IMR-90 (cell line): ENCODE measurements around the gene CXXC1.

Experiments used
- BHLHE40 ChIP-seq: fragments of 150-350 bp; IDR thresholded peaks from 2 replicates; pipeline ENCODE4 v1.6.1; 2016; ENCODE audit warnings: mild to moderate bottlenecking, low read depth, low read length
- MAFK ChIP-seq: IDR thresholded peaks from 2 replicates; pipeline ENCODE4 v1.6.1; 2012; ENCODE audit warnings: low read depth, low read length, improper control_type of control experiment
- NFE2L2 ChIP-seq: fragments of 150-350 bp; IDR thresholded peaks from 2 replicates; pipeline ENCODE4 v1.6.1; 2016; ENCODE audit warnings: low read depth, mild to moderate bottlenecking, low read length
- POLR2A ChIP-seq: IDR thresholded peaks from 2 replicates; pipeline ENCODE4 v1.6.1; 2012; ENCODE audit warnings: mild to moderate bottlenecking, low read depth, low read length
- RAD21 ChIP-seq: IDR thresholded peaks from 2 replicates; pipeline ENCODE4 v1.6.1; 2012; ENCODE audit warnings: low read length, improper control_type of control experiment
- RCOR1 ChIP-seq: IDR thresholded peaks from 2 replicates; pipeline ENCODE4 v1.6.1; 2012; ENCODE audit warnings: mild to moderate bottlenecking, low read length, improper control_type of control experiment; ENCODE audit not compliant: insufficient replicate concordance
- RFX5 ChIP-seq: IDR thresholded peaks from 2 replicates; pipeline ENCODE4 v1.8.0; 2012; ENCODE audit warnings: low read depth, mild to moderate bottlenecking, low read length, moderate library complexity
- USF2 ChIP-seq: fragments of 150-350 bp; IDR thresholded peaks from 2 replicates; pipeline ENCODE4 v1.6.1; 2017; ENCODE audit warnings: mild to moderate bottlenecking, antibody characterized with exemption, low read length, low read depth
- TF ChIP-seq, protein P1 (sequence below): conservative IDR thresholded peaks from 2 replicates; pipeline ENCODE4 v1.5.1; 2012; ENCODE audit warnings: mild to moderate bottlenecking, low read depth, low read length, improper control_type of control experiment

- TF ChIP-seq POLR2A: no peak
- TF ChIP-seq, protein P1, sequence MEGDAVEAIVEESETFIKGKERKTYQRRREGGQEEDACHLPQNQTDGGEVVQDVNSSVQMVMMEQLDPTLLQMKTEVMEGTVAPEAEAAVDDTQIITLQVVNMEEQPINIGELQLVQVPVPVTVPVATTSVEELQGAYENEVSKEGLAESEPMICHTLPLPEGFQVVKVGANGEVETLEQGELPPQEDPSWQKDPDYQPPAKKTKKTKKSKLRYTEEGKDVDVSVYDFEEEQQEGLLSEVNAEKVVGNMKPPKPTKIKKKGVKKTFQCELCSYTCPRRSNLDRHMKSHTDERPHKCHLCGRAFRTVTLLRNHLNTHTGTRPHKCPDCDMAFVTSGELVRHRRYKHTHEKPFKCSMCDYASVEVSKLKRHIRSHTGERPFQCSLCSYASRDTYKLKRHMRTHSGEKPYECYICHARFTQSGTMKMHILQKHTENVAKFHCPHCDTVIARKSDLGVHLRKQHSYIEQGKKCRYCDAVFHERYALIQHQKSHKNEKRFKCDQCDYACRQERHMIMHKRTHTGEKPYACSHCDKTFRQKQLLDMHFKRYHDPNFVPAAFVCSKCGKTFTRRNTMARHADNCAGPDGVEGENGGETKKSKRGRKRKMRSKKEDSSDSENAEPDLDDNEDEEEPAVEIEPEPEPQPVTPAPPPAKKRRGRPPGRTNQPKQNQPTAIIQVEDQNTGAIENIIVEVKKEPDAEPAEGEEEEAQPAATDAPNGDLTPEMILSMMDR: no peak
- TF ChIP-seq MAFK: no peak
- TF ChIP-seq RFX5: no peak
- no peak for TF ChIP-seq USF2
- no peak for TF ChIP-seq RAD21
- TF ChIP-seq BHLHE40: no peak
- no peak for TF ChIP-seq NFE2L2
- TF ChIP-seq RCOR1: no peak
Measured at GRCh38 chr18:50273203-50274043, 14.1 kb downstream of the CXXC1 start.
